Mesenchymal stem cell (in vitro differentiated cells and primary cell): ENCODE results near the gene NDUFB8.

ENCODE experiments used
- DNase-seq: peaks from one replicate; pipeline ENCODE4 v3.0.0-alpha.2; 2013
- H2AFZ ChIP-seq: one replicate; pipeline ENCODE4 v1.6.1; 2013; ENCODE audit warnings: low read depth, mild to moderate bottlenecking, control low read depth, inconsistent platforms, low read length, moderate library complexity
- H2AK5ac ChIP-seq: 2 replicates; pipeline ENCODE4 v1.6.1; 2013; ENCODE audit warnings: low read length, moderate library complexity, mild to moderate bottlenecking, inconsistent platforms; ENCODE audit not compliant: severe bottlenecking
- H2BK120ac ChIP-seq: one replicate; pipeline ENCODE4 v1.6.1; 2013; ENCODE audit warnings: low read depth, mild to moderate bottlenecking, inconsistent platforms, low read length, moderate library complexity
- H2BK12ac ChIP-seq, 2 experiments: one replicate each; pipeline ENCODE4 v1.6.1; 2013; ENCODE audit warnings: inconsistent platforms in 2 of 2, low read length in 2 of 2, mild to moderate bottlenecking in 2 of 2, moderate library complexity in 2 of 2, control low read depth in 1 of 2
- H2BK15ac ChIP-seq: one replicate; pipeline ENCODE4 v1.6.1; 2013; ENCODE audit warnings: mild to moderate bottlenecking, low read depth, inconsistent platforms; ENCODE audit not compliant: poor library complexity, severe bottlenecking
- H2BK5ac ChIP-seq: 2 replicates; pipeline ENCODE4 v1.6.1; 2013; ENCODE audit warnings: low read depth, mild to moderate bottlenecking, low read length, control low read depth, inconsistent platforms; ENCODE audit not compliant: poor library complexity, severe bottlenecking
- H3K14ac ChIP-seq, 2 experiments: one replicate each; pipeline ENCODE4 v1.6.1; 2013; ENCODE audit warnings: inconsistent platforms in 2 of 2, low read length in 2 of 2, control low read depth in 1 of 2, mild to moderate bottlenecking in 1 of 2, moderate library complexity in 1 of 2
- H3K18ac ChIP-seq, 2 experiments: one replicate each; pipeline ENCODE4 v1.6.1; 2013; ENCODE audit warnings: inconsistent platforms in 2 of 2, low read length in 2 of 2, control low read depth in 1 of 2, low read depth in 1 of 2, mild to moderate bottlenecking in 1 of 2
- H3K23ac ChIP-seq, 2 experiments: one replicate each; pipeline ENCODE4 v1.6.1; 2013; ENCODE audit warnings: inconsistent platforms in 2 of 2, low read length in 2 of 2, mild to moderate bottlenecking in 2 of 2, moderate library complexity in 2 of 2, control low read depth in 1 of 2
- H3K27ac ChIP-seq: 2 replicates; pipeline ENCODE4 v1.5.1; 2013; ENCODE audit warnings: mild to moderate bottlenecking, moderate library complexity, low read length, control low read depth, inconsistent platforms; ENCODE audit not compliant: poor library complexity, severe bottlenecking
- H3K27me3 ChIP-seq, 2 experiments: 2 replicates each; pipeline versions ENCODE4 v1.6.1 to v1.7.0; 2013; ENCODE audit warnings: low read length in 2 of 2, mild to moderate bottlenecking in 2 of 2, moderate library complexity in 2 of 2, control low read depth in 1 of 2, inconsistent platforms in 1 of 2; ENCODE audit not compliant: control insufficient read depth in 1 of 2, insufficient read depth in 1 of 2
- H3K36me3 ChIP-seq, 2 experiments: 2 replicates each; pipeline versions ENCODE4 v1.6.1 to v1.7.0; 2013; ENCODE audit warnings: low read length in 2 of 2, control low read depth in 1 of 2, inconsistent platforms in 1 of 2, low read depth in 1 of 2, mild to moderate bottlenecking in 1 of 2; ENCODE audit not compliant: insufficient read depth in 2 of 2, control insufficient read depth in 1 of 2
- H3K4ac ChIP-seq, 2 experiments: one replicate each; pipeline ENCODE4 v1.6.1; 2013; ENCODE audit warnings: inconsistent platforms in 2 of 2, low read length in 2 of 2, mild to moderate bottlenecking in 2 of 2, moderate library complexity in 2 of 2, control low read depth in 1 of 2, low read depth in 1 of 2
- H3K4me1 ChIP-seq: 2 replicates; pipeline ENCODE4 v1.6.1; 2013; ENCODE audit warnings: low read depth, low read length, control low read depth; ENCODE audit not compliant: control insufficient read depth, insufficient read depth
- H3K4me2 ChIP-seq: 2 replicates; pipeline ENCODE4 v1.6.1; 2013; ENCODE audit warnings: low read length, mild to moderate bottlenecking, inconsistent platforms; ENCODE audit not compliant: poor library complexity, severe bottlenecking
- H3K4me3 ChIP-seq, 2 experiments: 2 replicates each; pipeline versions ENCODE4 v1.5.1 to v1.7.0; 2013; ENCODE audit warnings: low read length in 2 of 2, mild to moderate bottlenecking in 2 of 2, control low read depth in 1 of 2, low read depth in 1 of 2; ENCODE audit not compliant: insufficient read depth in 1 of 2
- H3K79me1 ChIP-seq: replicated peaks from 2 replicates; pipeline ENCODE4 v1.6.1; 2013; ENCODE audit warnings: mild to moderate bottlenecking, control low read depth, low read length, inconsistent platforms; ENCODE audit not compliant: poor library complexity, severe bottlenecking
- H3K9ac ChIP-seq: 2 replicates; pipeline ENCODE4 v1.7.0; 2013; ENCODE audit warnings: mild to moderate bottlenecking, low read length, moderate library complexity
- H3K9me3 ChIP-seq: 2 replicates; pipeline ENCODE4 v1.7.0; 2013; ENCODE audit warnings: mild to moderate bottlenecking, low read length; ENCODE audit not compliant: control insufficient read depth
- H4K8ac ChIP-seq: one replicate; pipeline ENCODE4 v1.6.1; 2013; ENCODE audit warnings: inconsistent platforms, mild to moderate bottlenecking, low read length, moderate library complexity
- H4K91ac ChIP-seq: one replicate; pipeline ENCODE4 v1.6.1; 2013; ENCODE audit warnings: mild to moderate bottlenecking, low read length, inconsistent platforms
- WGBS: methylation state at CpG from one replicate; pipeline ENCODE4 v1.1.7; 2013; ENCODE audit warnings: mixed read lengths; 5-methylcytosine and 5-hydroxymethylcytosine counted together

The NDUFB8 gene

GRCh38 chr10:100502926-100503494 lies 26.7 kb downstream of the NDUFB8 start:
- Histone ChIP-seq H2AFZ (no peak overlapping the region), H3K4me3 (no peak overlapping the region), H3K79me1 (no peaks in the 10 kb centered on the region), H3K23ac (no peak overlapping the region), H3K4me2 (no peak overlapping the region), H4K91ac (no peak overlapping the region), H2AK5ac (no peak overlapping the region), H3K36me3 (peaks cover 28 to 44% of the 10 kb centered on the region in 2 experiments), H3K4me1 (peaks cover 4% of the 10 kb centered on the region), H3K27ac (no peak overlapping the region), H3K18ac (no peak overlapping the region), H2BK12ac (no peak overlapping the region), H3K9ac (no peak overlapping the region), H2BK15ac (no peak overlapping the region), H2BK120ac (no peak overlapping the region), H3K4ac (no peak overlapping the region), H4K8ac (no peak overlapping the region), H3K27me3 (peaks cover 0 to 12% of the 10 kb centered on the region in 2 experiments), H3K14ac (no peak overlapping the region), H2BK5ac (no peak overlapping the region), H3K9me3 (no peaks in the 10 kb centered on the region)
- 95% methylated on average over 1 of the region's 1 CpG for WGBS
- DNase-seq = no peak

DNA sequence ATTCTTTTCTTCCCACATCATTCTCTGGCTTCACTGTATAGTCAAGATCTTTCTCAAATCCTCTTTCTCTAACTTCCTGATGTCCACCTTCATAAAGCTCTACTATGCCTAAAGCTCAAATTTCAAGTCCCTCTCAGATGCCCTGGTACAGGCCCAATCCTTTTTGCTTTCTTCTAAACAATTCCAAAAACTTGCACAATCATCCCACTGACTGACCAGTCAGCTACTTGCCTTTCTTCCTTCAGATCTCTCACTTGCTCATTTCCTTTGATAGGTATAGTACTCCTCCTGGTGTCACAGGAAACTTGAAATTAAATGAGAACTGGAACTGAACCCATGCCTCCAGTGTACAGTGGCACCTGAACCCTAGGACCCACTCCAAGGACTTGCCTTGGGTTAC lies 28.2 kb downstream of the NDUFB8 start:
- DNase-seq = no peak
- no peak overlapping the region for H2BK15ac ChIP-seq
- H3K9me3 ChIP-seq = no peaks in the 10 kb centered on the region
- no peak overlapping the region for H4K91ac ChIP-seq
- H4K8ac ChIP-seq = no peak overlapping the region
- no peak overlapping the region for H2AFZ ChIP-seq
- no peak overlapping the region for H3K4me2 ChIP-seq
- H2BK5ac ChIP-seq = no peak overlapping the region
- H3K4me1 ChIP-seq = no peaks in the 10 kb centered on the region
- H3K36me3 ChIP-seq = peaks cover 31 to 51% of the 10 kb centered on the region in 2 experiments
- no peaks in the 10 kb centered on the region for H3K79me1 ChIP-seq
- H3K4ac ChIP-seq = no peak overlapping the region
- no peak overlapping the region for H3K14ac ChIP-seq
- H2AK5ac ChIP-seq = no peak overlapping the region
- H3K27me3 ChIP-seq = peaks cover 0 to 12% of the 10 kb centered on the region in 2 experiments
- H2BK12ac ChIP-seq = no peak overlapping the region
- H3K27ac ChIP-seq = no peak overlapping the region
- H3K23ac ChIP-seq = no peak overlapping the region
- no peak overlapping the region for H2BK120ac ChIP-seq
- H3K18ac ChIP-seq = no peak overlapping the region
- H3K9ac ChIP-seq = no peak overlapping the region
- no peak overlapping the region for H3K4me3 ChIP-seq

DNA sequence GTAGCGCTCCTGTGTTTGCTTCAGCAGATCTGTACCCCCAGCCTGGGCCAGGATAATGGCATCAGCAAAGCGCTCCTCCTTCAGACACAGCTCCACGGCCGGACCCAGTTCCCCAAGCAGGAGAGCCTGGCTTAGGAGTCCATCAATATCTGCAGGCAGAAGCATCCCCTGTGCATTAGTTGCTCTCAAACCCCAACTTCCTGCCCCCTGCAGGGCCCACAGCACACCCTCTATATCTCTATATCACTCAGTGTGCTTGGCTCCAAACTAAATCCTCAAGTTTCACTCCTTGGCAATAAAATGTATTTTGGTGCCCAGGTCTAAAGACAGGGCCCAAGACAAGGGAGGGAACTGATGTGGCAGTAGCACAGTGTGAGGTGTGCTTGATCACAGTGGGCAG lies 31.6 kb downstream of the NDUFB8 start:
- Histone ChIP-seq H2BK5ac (no peak overlapping the region), H3K18ac (no peak overlapping the region), H4K8ac (no peak overlapping the region), H2BK12ac (no peak overlapping the region), H4K91ac (no peak overlapping the region), H3K79me1 (no peaks in the 10 kb centered on the region), H3K9ac (no peak overlapping the region), H3K27me3 (peaks cover 0 to 8% of the 10 kb centered on the region in 2 experiments), H3K23ac (no peak overlapping the region), H3K4me1 (no peaks in the 10 kb centered on the region), H3K36me3 (peaks cover 26 to 57% of the 10 kb centered on the region in 2 experiments), H3K4ac (no peak overlapping the region), H3K4me2 (no peak overlapping the region), H3K14ac (no peak overlapping the region), H2AFZ (no peak overlapping the region), H2BK15ac (no peak overlapping the region), H3K27ac (no peak overlapping the region), H3K9me3 (no peaks in the 10 kb centered on the region), H2BK120ac (no peak overlapping the region), H3K4me3 (no peak overlapping the region), H2AK5ac (no peak overlapping the region)
- no peak for DNase-seq
- 98% methylated on average over 4 of the region's 4 CpGs for WGBS

- H2AK5ac ChIP-seq = no peak overlapping the region
- H3K4me2 ChIP-seq = no peak overlapping the region
- no peak overlapping the region for H3K23ac ChIP-seq
- no peak overlapping the region for H3K9ac ChIP-seq
- H4K8ac ChIP-seq = no peak overlapping the region
- no peak overlapping the region for H3K4me3 ChIP-seq
- peaks cover 0 to 8% of the 10 kb centered on the region in 2 experiments for H3K27me3 ChIP-seq
- H2AFZ ChIP-seq = no peak overlapping the region
- H2BK15ac ChIP-seq = no peak overlapping the region
- H2BK12ac ChIP-seq = no peak overlapping the region
- no peak overlapping the region for H3K4ac ChIP-seq
- H4K91ac ChIP-seq = no peak overlapping the region
- no peak overlapping the region for H3K18ac ChIP-seq
- no peak overlapping the region for H3K14ac ChIP-seq
- no peak overlapping the region for H2BK5ac ChIP-seq
- no peak overlapping the region for H2BK120ac ChIP-seq
- no peaks in the 10 kb centered on the region for H3K9me3 ChIP-seq
- no peaks in the 10 kb centered on the region for H3K4me1 ChIP-seq
- H3K27ac ChIP-seq = no peak overlapping the region
- 86% methylated on average over 2 of the region's 2 CpGs for WGBS
- no peaks in the 10 kb centered on the region for H3K79me1 ChIP-seq
- no peak for DNase-seq
- H3K36me3 ChIP-seq = peaks cover 22 to 51% of the 10 kb centered on the region in 2 experiments
These were observed 33.1 kb downstream of the NDUFB8 start for GRCh38 chr10:100496567-100496966.
